IPS-18a (cell line): Measurements from ENCODE around the gene TMEM169.
"Not testable (repeated sequence)": the region's sequence is repeated elsewhere in the genome, so short reads cannot be mapped to it uniquely, and the experiment has no call there.

Source experiments
- H3K27ac ChIP-seq: one replicate; pipeline ENCODE4 v1.5.1; 2013; ENCODE audit warnings: low read length
- H3K27me3 ChIP-seq: one replicate; pipeline ENCODE4 v1.6.1; 2013; ENCODE audit warnings: mild to moderate bottlenecking, low read length; ENCODE audit not compliant: control insufficient read depth, insufficient read depth
- H3K36me3 ChIP-seq: one replicate; pipeline ENCODE4 v1.6.1; 2013; ENCODE audit warnings: low read depth, low read length; ENCODE audit not compliant: control insufficient read depth
- H3K4me1 ChIP-seq: one replicate; pipeline ENCODE4 v1.6.1; 2013; ENCODE audit warnings: low read depth, low read length; ENCODE audit not compliant: control insufficient read depth
- H3K4me3 ChIP-seq: one replicate; pipeline ENCODE4 v1.5.1; 2013; ENCODE audit warnings: low read length
- H3K9ac ChIP-seq: one replicate; pipeline ENCODE4 v1.6.1; 2013; ENCODE audit warnings: mild to moderate bottlenecking, low read length, moderate library complexity
- H3K9me3 ChIP-seq: one replicate; pipeline ENCODE4 v1.6.1; 2013; ENCODE audit warnings: low read depth, low read length; ENCODE audit not compliant: control insufficient read depth

The TMEM169 gene

DNA sequence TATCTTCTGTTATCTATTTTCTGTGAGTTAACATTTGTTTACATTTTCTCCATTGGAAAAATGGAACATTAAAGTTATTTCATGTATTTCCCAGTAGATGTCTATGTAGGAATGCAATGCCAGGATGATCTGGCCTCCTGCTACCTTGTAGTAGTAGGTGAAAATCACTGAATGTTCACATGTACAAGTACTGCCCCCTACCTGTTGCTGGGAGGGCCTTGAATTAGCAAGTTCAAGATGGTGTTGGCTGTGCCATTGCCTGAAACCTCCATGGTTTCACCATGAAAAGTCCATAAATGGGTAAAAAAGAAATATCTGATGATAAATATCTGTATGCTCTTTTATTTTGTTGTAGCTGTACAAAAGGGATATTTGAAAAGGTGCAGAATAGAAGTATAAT, 58.2 kb downstream of the TMEM169 start:
- Histone ChIP-seq H3K36me3 (peaks cover 95% of the 10 kb centered on the region), H3K9me3 (no peaks in the 10 kb centered on the region), H3K27ac (no peak overlapping the region), H3K4me1 (no peaks in the 10 kb centered on the region), H3K9ac (no peak overlapping the region), H3K27me3 (no peaks in the 10 kb centered on the region), H3K4me3 (no peak overlapping the region)

DNA sequence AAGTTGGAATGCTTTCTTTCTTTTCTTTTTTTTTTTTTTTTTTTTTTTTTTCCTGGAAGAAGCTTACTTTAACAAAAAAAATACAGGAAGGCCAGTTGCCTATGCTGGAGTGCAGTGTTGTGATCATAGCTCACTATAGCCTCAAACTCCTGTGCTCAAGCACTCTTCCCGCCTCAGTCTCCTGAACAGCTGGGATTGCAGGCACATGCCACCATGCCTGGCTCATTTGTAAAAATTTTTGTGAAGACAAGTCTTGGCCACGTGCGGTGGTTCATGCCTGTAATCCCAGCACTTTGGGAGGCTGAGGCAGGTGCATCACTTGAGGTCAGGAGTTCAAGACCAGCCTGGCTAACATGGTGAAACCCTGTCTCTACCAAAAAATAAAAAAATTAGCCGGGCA, 59.8 kb downstream of the TMEM169 start:
- H3K4me3 ChIP-seq, H3K4me1 ChIP-seq, H3K9ac ChIP-seq, H3K27ac ChIP-seq, H3K9me3 ChIP-seq, H3K27me3 ChIP-seq: not testable (repeated sequence)
- H3K36me3 ChIP-seq = peaks cover 96% of the 10 kb centered on the region

DNA sequence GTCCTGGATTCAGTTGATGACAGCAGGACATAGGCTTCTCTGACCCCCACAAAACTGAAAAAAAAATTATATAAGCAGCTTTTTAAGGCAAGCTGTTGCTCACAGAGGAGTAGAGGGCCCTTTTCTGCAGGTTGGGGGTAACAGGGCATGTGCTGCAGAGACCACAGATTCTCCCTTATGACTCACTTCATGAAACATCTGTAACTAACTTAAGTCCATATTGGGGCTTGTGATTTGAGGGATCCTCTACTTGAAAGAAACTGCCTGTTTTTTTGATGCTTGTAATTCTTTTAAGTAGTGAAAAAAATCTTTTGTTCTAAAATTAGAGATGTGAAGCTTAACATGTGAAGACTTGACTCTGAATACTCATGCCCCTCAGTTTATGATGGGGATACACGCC, 60.8 kb downstream of the TMEM169 start:
- peaks cover 3% of the 10 kb centered on the region for H3K4me1 ChIP-seq
- no peaks in the 10 kb centered on the region for H3K9me3 ChIP-seq
- no peak overlapping the region for H3K27ac ChIP-seq
- no peak overlapping the region for H3K9ac ChIP-seq
- no peaks in the 10 kb centered on the region for H3K27me3 ChIP-seq
- no peak overlapping the region for H3K4me3 ChIP-seq
- peaks cover 96% of the 10 kb centered on the region for H3K36me3 ChIP-seq

DNA sequence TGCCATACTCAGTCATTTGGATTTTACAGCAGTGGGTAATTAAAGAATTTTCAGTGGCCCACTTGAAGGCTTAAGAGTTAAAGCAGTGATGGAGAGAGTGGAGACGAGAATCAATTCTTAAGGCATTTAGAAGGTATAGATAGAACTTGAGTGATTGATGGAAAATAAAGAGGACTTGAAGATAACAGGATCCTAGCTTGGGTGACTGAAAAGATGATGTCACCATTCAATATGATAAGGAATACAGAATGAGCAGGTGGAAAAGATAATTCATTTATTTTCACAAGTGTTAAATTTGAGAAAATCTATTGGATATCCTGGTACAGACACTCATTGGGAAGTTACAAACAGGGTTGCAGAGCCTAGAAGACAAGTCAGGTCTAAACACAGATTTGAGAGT, 62.7 kb downstream of the TMEM169 start:
- H3K36me3 ChIP-seq = peaks cover 96% of the 10 kb centered on the region
- H3K27ac ChIP-seq = no peak overlapping the region
- no peak overlapping the region for H3K4me3 ChIP-seq
- H3K9ac ChIP-seq = no peak overlapping the region
- H3K4me1 ChIP-seq = peaks cover 3% of the 10 kb centered on the region
- no peaks in the 10 kb centered on the region for H3K9me3 ChIP-seq
- H3K27me3 ChIP-seq = no peaks in the 10 kb centered on the region

DNA sequence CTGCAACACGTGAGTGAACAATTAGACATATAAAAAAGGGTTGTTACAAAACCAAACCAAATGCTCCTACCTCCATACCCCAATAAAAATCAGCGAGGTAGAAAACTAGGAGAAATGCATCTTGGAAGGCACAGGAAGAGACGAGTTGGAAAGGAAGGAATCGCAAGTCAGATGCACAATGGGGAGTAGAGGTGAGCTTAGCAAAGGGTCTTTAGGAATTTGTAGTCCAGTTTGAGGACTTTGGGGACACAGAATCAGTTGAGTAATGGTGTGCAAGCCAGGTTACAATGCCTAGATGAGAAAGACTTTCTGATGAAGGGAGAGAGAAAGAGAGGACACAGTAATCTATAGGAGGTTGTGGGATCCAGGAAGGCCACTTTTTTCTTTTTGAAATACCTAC, 63.1 kb downstream of the TMEM169 start:
- H3K4me1 ChIP-seq = peaks cover 3% of the 10 kb centered on the region
- peaks cover 96% of the 10 kb centered on the region for H3K36me3 ChIP-seq
- H3K9ac ChIP-seq = no peak overlapping the region
- no peaks in the 10 kb centered on the region for H3K9me3 ChIP-seq
- no peak overlapping the region for H3K27ac ChIP-seq
- H3K4me3 ChIP-seq = no peak overlapping the region
- no peaks in the 10 kb centered on the region for H3K27me3 ChIP-seq

DNA sequence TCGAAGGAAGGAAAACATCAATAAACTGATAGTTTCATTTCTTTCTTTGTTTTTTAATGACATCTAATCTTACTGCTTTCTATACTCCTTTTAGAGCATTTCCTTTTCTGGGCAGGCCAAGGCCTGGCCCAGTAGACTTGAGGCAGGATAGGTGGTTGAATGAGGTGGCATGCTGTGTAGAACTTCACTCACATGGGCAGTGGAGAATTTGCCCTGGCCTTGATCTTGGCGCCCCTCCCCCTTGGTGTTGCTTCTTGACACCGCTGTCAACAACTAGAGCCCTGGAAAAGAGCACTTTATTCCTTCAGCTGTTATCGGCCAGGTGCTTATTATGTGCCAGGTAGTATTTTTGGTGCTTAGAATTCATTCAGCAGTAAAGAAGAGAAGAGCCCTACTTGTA, 64.9 kb downstream of the TMEM169 start:
- Histone ChIP-seq H3K27ac (no peak overlapping the region), H3K36me3 (peaks cover 96% of the 10 kb centered on the region)

DNA sequence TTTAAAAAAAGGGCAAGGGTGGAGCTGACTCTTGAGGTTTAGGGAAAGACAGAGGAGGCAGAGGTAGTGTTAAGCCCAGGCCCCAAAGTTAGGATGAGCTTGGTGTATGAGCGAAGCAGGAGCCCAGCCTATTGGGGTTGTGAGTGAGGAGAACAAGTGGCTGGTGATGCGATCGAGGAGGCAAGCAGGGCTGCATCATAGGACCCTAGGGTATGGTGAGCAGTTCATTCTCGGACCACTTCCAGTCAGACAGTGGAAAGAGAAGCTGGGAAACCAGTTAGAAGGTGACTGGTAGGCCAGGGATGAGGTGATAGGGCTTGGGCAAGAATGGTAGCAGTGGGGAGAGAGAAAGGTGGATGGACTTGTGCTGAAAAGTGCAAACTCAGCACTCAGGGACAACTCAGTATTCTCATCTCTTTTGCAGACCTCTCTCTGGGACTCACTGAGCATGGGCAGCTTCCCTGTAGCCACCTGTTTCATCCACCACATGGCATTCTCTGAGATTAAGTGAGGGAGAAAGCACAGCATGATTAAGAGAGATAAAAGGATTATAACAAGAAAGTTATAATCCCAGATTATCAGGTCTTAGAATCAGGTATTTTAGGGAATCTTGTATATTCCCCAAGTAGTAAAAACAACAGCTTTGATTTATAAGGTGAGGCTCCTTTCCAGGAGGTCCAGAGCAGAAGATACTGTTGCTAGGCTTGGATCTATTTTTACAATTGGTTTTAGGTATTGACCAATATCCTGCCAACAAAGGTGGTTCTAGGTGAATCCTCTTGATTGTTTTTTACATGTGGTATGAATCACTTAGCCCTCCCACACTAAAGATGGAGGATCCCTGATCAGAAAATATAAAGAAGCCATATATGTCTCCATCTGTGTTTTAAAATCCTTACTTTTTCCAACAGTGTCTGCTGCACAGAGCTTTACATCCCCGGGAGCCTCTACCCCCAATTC, 65.7 kb downstream of the TMEM169 start:
- no peaks in the 10 kb centered on the region for H3K27me3 ChIP-seq
- no peak overlapping the region for H3K27ac ChIP-seq
- H3K4me1 ChIP-seq = peaks cover 3% of the 10 kb centered on the region
- peaks cover 97% of the 10 kb centered on the region for H3K36me3 ChIP-seq
- no peak overlapping the region for H3K9ac ChIP-seq
- H3K4me3 ChIP-seq = no peak overlapping the region
- no peaks in the 10 kb centered on the region for H3K9me3 ChIP-seq

More for the DNA sequence above, 64.9 kb downstream of the TMEM169 start:
- no peaks in the 10 kb centered on the region for H3K9me3 ChIP-seq
- H3K9ac ChIP-seq = no peak overlapping the region
- no peak overlapping the region for H3K4me3 ChIP-seq
- no peaks in the 10 kb centered on the region for H3K27me3 ChIP-seq
- peaks cover 3% of the 10 kb centered on the region for H3K4me1 ChIP-seq

DNA sequence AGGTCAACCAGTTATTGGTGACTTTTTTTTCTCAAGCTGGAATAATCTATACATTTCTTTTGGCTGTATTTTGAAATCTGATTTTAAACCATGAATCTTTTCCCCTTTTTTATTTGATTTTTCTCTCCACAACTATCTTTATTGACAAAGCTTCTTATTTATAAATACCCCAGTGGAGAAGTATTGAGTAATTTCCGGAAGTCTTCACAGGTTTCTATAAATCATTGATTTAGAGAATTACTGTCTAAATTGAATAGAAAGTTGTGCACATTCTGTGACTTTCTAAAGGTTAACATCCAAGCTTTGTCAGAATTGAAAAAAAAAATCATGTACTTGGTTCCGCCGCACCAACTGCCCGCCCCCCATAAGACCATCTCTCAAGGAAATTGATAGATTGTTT, 67.3 kb downstream of the TMEM169 start:
- Histone ChIP-seq H3K36me3 (peaks cover 99% of the 10 kb centered on the region), H3K27me3 (no peaks in the 10 kb centered on the region), H3K4me1 (peaks cover 3% of the 10 kb centered on the region), H3K4me3 (no peak overlapping the region), H3K9me3 (no peaks in the 10 kb centered on the region), H3K27ac (no peak overlapping the region), H3K9ac (no peak overlapping the region)

DNA sequence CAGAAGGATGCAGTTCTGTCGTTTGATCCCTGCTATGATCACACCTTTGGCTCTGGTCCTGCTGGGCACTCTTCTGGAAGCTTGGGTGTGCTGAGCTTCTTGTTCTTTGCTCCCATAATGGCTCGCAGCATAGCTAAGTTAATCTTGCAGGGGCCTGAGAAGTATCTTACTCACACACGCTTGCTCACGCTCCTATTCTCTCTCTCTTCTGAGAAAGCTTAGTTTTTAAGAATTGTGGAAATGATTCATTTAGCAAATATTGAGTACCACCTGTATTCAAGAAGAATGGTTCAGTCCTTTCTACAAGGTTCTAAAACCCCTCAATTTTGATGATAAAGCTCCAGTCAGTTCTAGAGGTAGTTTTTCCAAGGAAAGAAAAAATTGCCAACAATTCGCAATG, 68.0 kb downstream of the TMEM169 start:
- H3K4me1 ChIP-seq = peaks cover 3% of the 10 kb centered on the region
- no peaks in the 10 kb centered on the region for H3K27me3 ChIP-seq
- H3K36me3 ChIP-seq = peaks cover 99% of the 10 kb centered on the region
- H3K27ac ChIP-seq = no peak overlapping the region
- no peaks in the 10 kb centered on the region for H3K9me3 ChIP-seq
- H3K9ac ChIP-seq = no peak overlapping the region
- H3K4me3 ChIP-seq = no peak overlapping the region

DNA sequence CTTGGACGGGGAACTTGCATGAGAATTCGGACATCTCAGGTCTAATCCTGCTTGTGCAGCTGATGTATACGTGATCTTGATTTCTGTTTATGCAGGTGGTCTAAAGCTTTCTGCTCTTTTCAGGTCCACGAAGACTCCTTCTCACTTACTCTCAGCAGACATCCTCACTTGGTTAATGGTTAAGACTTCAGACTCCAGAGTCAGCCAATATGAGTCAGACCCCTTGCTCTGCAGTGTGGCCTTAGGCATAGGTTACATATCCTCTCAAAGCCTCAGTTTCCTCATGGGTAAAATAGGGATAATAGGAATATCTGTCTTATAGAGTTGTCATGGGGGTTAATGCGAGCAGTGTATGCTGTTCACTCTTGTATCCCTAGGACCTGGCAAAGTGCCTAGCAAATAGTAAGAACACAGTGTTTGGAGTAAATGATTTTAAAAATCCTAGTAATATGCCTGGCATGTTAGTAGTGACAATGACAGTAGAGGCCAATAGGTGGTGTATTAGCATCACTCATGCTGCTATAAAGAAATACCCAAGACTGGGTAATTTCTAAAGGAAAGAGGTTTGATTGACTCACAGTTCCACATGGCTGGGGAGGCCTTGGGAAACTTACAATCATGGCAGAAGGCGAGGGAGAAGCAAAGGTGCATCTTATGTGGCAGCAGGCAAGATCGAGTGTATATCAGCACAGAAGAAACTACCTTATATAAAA, 69.8 kb downstream of the TMEM169 start:
- Histone ChIP-seq H3K27ac (no peak overlapping the region), H3K4me3 (no peak overlapping the region), H3K9me3 (no peaks in the 10 kb centered on the region), H3K9ac (no peak overlapping the region), H3K27me3 (no peaks in the 10 kb centered on the region), H3K4me1 (no peaks in the 10 kb centered on the region), H3K36me3 (peaks cover 99% of the 10 kb centered on the region)
